Activated T-helper 1 cell treated with anti-CD3 and anti-CD28 coated beads, Interleukin-12 subunit alpha, Interleukin-12 subunit beta, Interleukin-2, Interleukin-4 antibody, amounts not matched to agents 30 ng/mL and 10 ng/mL and 1 ng/mL, durations not matched to agents 14 hours and 24 hours and 36 hours (primary cell): ENCODE results near the gene PPHLN1. TPM values are rescaled to one million over a fixed set of nuclear protein-coding genes. Genes with fewer than 3 reads are reported as not detected.

Source experiments
- DNase-seq: peaks from one replicate; pipeline ENCODE4 v3.0.0; 2021; ENCODE audit warnings: low spot score
- H3K27ac Mint-ChIP-seq: one replicate; pipeline ENCODE4 v1.8.0; 2021; ENCODE audit warnings: mild to moderate bottlenecking, mixed read lengths
- H3K27me3 Mint-ChIP-seq: one replicate; pipeline ENCODE4 v1.8.0; 2022; ENCODE audit warnings: mild to moderate bottlenecking, moderate library complexity, mixed read lengths; ENCODE audit not compliant: insufficient read depth
- H3K36me3 Mint-ChIP-seq: one replicate; pipeline ENCODE4 v1.8.0; 2021; ENCODE audit warnings: low read depth, mixed read lengths
- H3K4me1 Mint-ChIP-seq: one replicate; pipeline ENCODE4 v1.8.0; 2021; ENCODE audit warnings: low read depth, mixed read lengths
- H3K4me3 Mint-ChIP-seq: one replicate; pipeline ENCODE4 v1.8.0; 2021; ENCODE audit warnings: mild to moderate bottlenecking, moderate library complexity, mixed read lengths
- H3K9me3 Mint-ChIP-seq: one replicate; pipeline ENCODE4 v1.8.0; 2021; ENCODE audit warnings: mixed read lengths
- intact Hi-C: fragments of 100-400 bp; cut with micrococcal nuclease; formaldehyde crosslinking; loops from one replicate; pipeline ENCODE4 v1.15.1; 2024
- total RNA-seq: library from RNA; stranded (reverse); gene quantifications from 2 replicates; pipeline ENCODE4 v1.2.3, GENCODE V29; 2022

The PPHLN1 gene
- total RNA-seq, 1 donor from 2014 or later, result 90.1 TPM

DNA sequence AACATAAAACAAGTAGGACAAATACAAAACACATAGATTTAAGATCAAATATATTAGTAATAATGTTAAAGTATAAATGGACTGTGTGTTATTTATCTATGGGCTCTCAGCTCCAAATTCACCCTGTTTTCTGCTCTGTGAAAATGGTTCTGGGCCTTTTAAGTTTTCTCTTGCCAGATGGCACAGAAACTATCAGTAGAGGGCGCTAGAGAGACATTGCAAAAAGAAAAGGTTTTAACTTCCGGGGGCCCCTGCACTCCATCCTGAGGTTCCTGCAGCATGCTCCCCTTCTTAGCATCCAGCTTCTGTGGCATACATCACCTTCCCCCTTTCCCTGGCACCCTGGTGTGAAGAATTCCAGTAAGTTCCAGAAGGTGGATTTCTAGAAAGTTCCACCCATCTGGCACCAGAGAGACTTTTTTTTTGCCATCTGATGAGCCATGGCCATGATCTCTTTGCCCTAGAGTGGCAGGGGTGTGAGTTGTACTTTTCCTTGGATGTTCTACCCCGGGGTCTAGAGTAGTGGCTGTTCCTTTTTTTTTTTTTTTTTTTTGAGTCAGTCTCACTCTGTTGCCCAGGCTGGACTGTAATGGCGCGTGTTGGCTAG, 29.4 kb upstream of the PPHLN1 start:
- Mint-ChIP-seq H3K4me1 (peaks cover 13% of the 10 kb centered on the region), H3K4me3 (no peak overlapping the region), H3K27me3 (no peaks in the 10 kb centered on the region), H3K27ac (no peak overlapping the region), H3K9me3 (no peaks in the 10 kb centered on the region), H3K36me3 (no peaks in the 10 kb centered on the region)
- DNase-seq, result no peak
- intact Hi-C loops, result no loop called here

DNA sequence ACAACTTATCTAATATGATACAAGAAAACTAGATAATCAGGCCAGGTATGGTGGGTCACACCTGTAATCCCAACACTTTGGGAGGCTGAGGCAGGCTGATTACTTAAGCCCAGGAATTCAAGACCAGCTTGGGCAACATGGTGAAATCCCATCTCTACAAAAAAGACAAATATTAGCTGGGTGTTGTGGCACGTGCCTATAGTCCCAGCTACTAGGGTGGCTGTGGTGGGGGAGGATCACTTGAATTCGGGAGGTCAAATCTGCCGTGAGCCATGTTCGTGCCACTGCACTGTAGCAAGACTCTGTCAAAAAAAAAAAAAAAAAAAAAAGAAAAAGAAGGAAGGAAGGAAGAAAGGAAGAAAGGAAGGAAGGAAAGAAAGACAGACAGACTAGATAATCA, 27.1 kb upstream of the PPHLN1 start:
- Mint-ChIP-seq H3K4me1 (peaks cover 13% of the 10 kb centered on the region), H3K4me3 (no peak overlapping the region), H3K36me3 (no peaks in the 10 kb centered on the region), H3K27ac (no peak overlapping the region), H3K9me3 (no peaks in the 10 kb centered on the region), H3K27me3 (no peaks in the 10 kb centered on the region)
- intact Hi-C loops, result loop anchor here (1.0 kb wide), 1 partner anchor 27 kb away; the partner anchor contains the start of genes PPHLN1 and ZCRB1
- DNase-seq, result no peak

DNA sequence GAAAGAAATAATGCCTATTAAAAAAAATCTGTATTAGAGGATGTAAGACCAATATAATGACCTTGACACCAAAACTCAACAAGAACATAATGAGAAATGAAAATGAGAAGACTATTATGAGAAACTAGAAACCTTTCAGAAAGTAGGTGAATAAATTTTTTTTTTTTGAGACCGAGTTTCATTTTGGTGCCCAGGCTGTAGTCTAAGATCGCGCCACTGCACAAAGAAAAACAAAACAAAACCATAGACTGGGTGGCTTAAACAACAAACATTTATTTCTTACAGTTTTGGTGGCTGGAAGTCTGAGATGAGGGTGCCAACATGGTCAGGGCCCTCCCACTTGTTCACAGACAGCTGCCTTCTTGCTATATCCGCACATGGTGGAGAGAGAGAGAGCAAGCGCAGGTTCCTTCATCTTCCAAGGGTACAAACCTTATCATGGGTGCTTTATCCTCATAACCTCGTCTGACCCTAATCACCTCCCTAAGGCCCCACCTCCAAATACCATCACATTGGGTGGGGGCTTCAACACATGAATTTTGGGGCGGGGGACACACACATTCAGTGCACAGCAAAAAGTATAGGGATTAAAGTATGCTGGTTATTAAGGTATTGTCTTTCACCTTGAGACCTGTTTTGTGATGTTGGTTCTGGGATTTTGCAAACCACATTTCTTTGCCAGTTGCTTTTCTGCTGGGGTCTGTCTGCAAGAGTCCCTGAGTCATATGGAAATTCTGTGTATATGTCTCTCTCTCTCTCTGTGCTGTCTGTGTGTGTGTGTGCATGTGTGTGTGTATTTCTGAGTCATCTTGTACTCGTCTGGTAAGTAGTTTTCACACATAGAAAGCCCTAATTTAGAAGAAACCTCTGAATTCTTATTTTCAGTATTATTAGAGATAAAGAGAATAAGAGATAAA, 26.3 kb upstream of the PPHLN1 start:
- Mint-ChIP-seq H3K4me1 (peaks cover 13% of the 10 kb centered on the region), H3K36me3 (no peaks in the 10 kb centered on the region), H3K27me3 (no peaks in the 10 kb centered on the region), H3K9me3 (no peaks in the 10 kb centered on the region), H3K27ac (peak overlapping the region; percentile 54), H3K4me3 (no peak overlapping the region)
- DNase-seq, result peak; percentile 31
- intact Hi-C loops, result loop anchor here (1.0 to 2.0 kb wide), 3 partner anchors 27 to 73 kb away; partner anchors contain the start of genes PPHLN1, YAF2 and ZCRB1

DNA sequence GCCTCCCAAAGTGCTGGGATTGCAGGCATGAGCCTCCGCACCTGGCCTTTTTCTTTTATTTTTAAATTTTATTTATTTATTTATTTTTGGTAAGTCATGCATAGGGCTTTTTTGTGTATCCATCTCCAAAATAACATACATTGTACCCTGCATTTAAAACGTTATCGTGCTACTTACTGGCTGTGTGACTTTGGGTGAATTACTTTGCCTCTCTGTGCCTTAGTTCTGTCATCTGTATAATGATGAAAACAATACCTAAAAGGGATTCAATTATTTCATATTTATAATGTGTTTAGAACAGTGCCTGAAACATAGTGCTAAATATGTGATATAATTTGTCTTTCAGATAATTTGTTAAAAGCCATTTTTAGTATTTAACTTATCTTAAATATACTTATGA, 19.7 kb upstream of the PPHLN1 start:
- intact Hi-C loops, result no loop called here

DNA sequence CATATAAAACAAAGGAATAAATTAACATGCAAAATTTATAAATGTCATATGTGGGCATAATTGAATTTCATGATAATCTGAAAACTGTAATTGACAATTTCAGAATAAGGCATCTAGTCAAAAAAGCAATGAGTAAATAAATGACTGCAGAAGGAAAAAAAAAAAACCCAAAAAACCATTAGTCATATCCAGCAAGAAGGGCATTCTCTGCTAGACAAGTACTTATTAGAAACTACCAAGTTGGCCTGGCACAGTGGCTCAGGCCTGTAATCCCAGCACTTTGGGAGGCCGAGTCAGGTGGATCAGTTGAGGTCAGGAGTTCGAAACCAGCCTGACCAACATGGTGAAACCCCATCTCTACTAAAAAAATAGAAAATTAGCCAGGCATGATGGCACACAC, 17.6 kb upstream of the PPHLN1 start:
- H3K9me3 Mint-ChIP-seq, result no peaks in the 10 kb centered on the region
- intact Hi-C loops, result no loop called here
- H3K36me3 Mint-ChIP-seq, result peaks cover 7% of the 10 kb centered on the region
- no peak overlapping the region for H3K27ac Mint-ChIP-seq
- no peak overlapping the region for H3K4me3 Mint-ChIP-seq
- H3K4me1 Mint-ChIP-seq, result no peaks in the 10 kb centered on the region
- H3K27me3 Mint-ChIP-seq, result no peaks in the 10 kb centered on the region
- DNase-seq, result no peak

More for the DNA sequence above, 19.7 kb upstream of the PPHLN1 start:
- Mint-ChIP-seq H3K4me1 (no peaks in the 10 kb centered on the region), H3K9me3 (no peaks in the 10 kb centered on the region), H3K36me3 (peaks cover 2% of the 10 kb centered on the region), H3K27ac (no peak overlapping the region), H3K4me3 (no peak overlapping the region), H3K27me3 (no peaks in the 10 kb centered on the region)
- no peak for DNase-seq

DNA sequence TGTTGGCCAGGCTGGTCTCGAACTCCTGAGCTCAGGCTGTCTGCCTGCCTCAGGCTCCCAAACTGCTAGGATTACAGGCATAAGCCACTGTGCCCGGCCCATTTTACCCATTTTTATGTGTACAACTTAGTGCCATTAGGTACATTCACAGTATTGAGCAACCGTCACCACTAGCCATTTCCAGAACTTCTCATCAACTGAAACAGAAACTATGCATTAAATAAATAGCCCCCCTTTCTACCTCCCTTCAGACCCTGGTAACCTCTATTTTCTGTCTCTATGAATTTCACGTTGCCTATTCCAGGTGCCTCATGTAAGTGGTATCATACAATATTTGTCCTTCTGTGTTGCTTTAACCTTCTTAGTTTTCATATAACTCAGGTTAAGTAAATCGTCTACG, 16.0 kb upstream of the PPHLN1 start:
- peaks cover 11% of the 10 kb centered on the region for H3K36me3 Mint-ChIP-seq
- no peak overlapping the region for H3K4me3 Mint-ChIP-seq
- DNase-seq, result no peak
- intact Hi-C loops, result no loop called here
- no peak overlapping the region for H3K27ac Mint-ChIP-seq
- H3K9me3 Mint-ChIP-seq, result no peaks in the 10 kb centered on the region
- H3K4me1 Mint-ChIP-seq, result no peaks in the 10 kb centered on the region
- H3K27me3 Mint-ChIP-seq, result no peaks in the 10 kb centered on the region

DNA sequence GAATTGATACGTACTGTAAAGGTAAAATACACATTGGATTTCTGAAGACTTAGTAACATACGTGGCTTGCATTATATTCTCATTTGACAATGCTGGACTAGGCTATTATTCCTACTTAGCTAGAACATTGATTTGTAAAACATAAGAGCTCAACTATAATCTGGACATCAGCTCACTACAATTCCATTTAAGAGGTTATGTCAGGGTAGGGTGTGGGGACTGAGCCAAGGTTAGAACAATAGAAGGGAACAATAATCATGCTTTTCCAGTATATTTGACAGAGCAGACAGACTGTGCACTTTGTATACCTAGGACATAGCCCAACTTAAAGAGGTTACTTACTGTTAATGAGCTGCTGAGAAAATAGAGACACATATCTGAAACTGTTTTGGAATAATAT, 10.9 kb upstream of the PPHLN1 start:
- Mint-ChIP-seq H3K9me3 (no peaks in the 10 kb centered on the region), H3K27ac (no peak overlapping the region), H3K4me3 (no peak overlapping the region), H3K36me3 (peaks cover 21% of the 10 kb centered on the region), H3K27me3 (no peaks in the 10 kb centered on the region), H3K4me1 (no peaks in the 10 kb centered on the region)
- DNase-seq, result no peak
- intact Hi-C loops, result no loop called here

DNA sequence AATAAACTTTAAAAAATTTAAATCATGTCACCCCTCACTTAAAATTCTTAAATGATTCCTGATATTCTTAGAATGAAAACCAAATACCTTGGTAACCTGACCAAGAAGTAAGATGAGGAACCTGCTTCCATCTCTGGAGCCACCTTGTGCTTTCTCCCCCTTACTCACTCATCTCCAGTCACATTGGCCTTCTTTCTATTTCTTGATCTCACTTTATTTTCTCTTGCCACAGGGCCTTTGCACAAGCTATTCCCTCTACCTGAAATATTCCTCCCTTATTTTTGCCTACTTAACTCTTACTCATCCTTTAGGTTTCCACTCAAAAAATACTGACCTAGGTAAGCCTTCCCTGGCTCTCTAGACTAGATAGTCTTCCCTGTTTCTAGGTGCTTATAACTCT, 5.2 kb upstream of the PPHLN1 start:
- Mint-ChIP-seq H3K27ac (no peak overlapping the region), H3K36me3 (peaks cover 29% of the 10 kb centered on the region), H3K4me3 (no peak overlapping the region), H3K9me3 (no peaks in the 10 kb centered on the region), H3K27me3 (no peaks in the 10 kb centered on the region), H3K4me1 (peaks cover 13% of the 10 kb centered on the region)
- intact Hi-C loops, result no loop called here
- DNase-seq, result no peak

DNA sequence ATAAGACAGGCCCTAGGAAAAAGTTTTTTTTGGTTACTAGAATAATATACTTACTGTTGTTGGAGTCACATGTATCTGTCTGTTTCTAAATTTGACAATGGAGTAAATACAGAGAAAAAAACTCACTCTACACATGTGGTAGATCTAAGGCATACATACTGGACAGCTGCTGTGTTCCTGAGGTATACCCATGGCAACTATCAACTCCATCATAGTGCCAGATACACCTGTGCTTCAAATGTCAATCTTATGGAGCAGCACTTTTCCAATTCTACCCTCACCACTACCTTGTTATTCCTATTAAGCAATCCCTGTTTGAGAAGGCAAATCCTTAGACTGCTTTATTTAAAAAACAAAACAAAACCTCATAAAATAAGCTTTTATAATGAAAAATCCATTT, 3.4 kb upstream of the PPHLN1 start:
- no peaks in the 10 kb centered on the region for H3K9me3 Mint-ChIP-seq
- H3K4me3 Mint-ChIP-seq, result no peak overlapping the region
- no peak overlapping the region for H3K27ac Mint-ChIP-seq
- H3K36me3 Mint-ChIP-seq, result peaks cover 29% of the 10 kb centered on the region
- H3K27me3 Mint-ChIP-seq, result no peaks in the 10 kb centered on the region
- intact Hi-C loops, result no loop called here
- peaks cover 26% of the 10 kb centered on the region for H3K4me1 Mint-ChIP-seq
- DNase-seq, result no peak

DNA sequence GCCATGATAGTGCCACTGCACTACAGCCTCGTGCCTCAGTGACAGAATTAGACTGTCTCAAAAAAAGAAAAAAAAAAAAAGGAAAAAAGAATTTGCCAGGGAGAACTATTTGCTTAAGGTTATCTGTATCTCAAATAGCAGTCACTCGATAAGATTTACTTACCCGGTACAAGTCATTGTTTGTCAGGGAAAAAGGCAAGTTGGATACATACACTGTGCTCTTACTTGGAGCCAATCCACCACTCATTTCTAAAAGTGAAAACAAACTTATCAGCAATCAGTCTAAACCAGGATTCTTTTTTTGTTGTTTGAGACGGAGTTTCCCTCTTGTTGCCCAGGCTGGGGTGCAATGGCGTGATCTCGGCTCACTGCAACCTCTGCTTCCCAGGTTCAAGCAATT, 2.1 kb upstream of the PPHLN1 start:
- no peaks in the 10 kb centered on the region for H3K27me3 Mint-ChIP-seq
- no peaks in the 10 kb centered on the region for H3K9me3 Mint-ChIP-seq
- H3K4me3 Mint-ChIP-seq, result no peak overlapping the region
- intact Hi-C loops, result no loop called here
- DNase-seq, result no peak
- no peak overlapping the region for H3K27ac Mint-ChIP-seq
- peaks cover 33% of the 10 kb centered on the region for H3K4me1 Mint-ChIP-seq
- H3K36me3 Mint-ChIP-seq, result peaks cover 29% of the 10 kb centered on the region

DNA sequence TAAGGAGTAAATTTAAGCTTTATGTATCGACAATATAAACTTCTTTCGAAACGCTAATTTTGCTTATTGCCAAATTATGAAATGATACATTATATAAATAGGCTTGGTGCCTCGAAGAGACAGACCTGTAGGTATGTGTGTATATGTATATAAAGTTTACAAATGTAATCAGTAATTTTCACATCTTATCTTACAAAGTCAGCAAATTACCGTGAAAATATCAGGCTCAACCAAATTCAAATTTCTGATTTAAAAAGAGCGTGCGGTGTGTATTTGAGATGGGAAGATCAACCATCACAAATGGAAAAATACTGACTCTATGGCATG, 678 bp upstream of the PPHLN1 start:
- Mint-ChIP-seq H3K4me1 (peaks cover 42% of the 10 kb centered on the region), H3K36me3 (peaks cover 24% of the 10 kb centered on the region), H3K27ac (peak overlapping the region; percentile 97), H3K27me3 (no peaks in the 10 kb centered on the region), H3K4me3 (peak overlapping the region; percentile 98), H3K9me3 (no peaks in the 10 kb centered on the region)
- intact Hi-C loops, result loop anchor here (5.0 kb wide), 3 partner anchors 47 to 1482 kb away; partner anchors contain the start of genes IRAK4, PUS7L and TWF1
- DNase-seq, result no peak

DNA sequence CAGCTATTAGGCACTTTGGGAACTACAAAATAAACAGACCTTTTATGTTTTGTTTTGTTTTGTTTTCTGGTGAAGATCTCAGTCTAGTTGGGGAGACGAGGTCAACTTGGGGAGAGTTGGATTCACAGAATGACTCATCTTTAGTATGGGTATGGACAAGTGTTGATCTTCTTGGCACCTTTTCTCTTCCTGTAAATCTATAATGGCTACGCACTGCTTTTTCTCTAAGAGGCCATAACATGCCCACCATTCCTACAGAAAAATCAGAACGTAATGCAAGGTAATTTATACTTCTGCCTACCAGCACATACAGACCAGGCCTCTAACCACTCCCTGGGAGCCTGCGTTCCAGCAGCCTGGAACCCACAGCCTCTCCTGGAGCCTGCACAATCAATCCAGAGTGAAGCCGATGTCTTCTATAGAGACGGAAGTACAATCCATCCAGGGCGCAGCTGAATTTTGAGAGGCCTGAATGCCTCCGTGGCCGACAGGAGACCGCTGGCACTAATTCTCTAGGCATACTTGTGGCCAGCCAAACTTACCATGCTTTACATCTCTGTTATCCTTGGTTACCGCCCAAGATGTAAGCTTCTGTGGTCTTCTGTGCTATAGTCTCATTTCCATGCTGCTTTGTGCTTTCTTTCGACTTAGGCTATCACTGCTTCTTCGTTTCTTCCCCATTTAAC, 717 bp downstream of the PPHLN1 start:
- DNase-seq, result no peak
- H3K27me3 Mint-ChIP-seq, result no peaks in the 10 kb centered on the region
- peak overlapping the region; percentile 97 for H3K27ac Mint-ChIP-seq
- H3K4me3 Mint-ChIP-seq, result peak overlapping the region; percentile 98
- intact Hi-C loops, result loop anchor here (1.0 to 5.0 kb wide), 6 partner anchors 27 to 1481 kb away; partner anchors contain the start of genes GXYLT1, IRAK4, PUS7L and TWF1
- H3K36me3 Mint-ChIP-seq, result peaks cover 18% of the 10 kb centered on the region
- no peaks in the 10 kb centered on the region for H3K9me3 Mint-ChIP-seq
- H3K4me1 Mint-ChIP-seq, result peaks cover 52% of the 10 kb centered on the region

DNA sequence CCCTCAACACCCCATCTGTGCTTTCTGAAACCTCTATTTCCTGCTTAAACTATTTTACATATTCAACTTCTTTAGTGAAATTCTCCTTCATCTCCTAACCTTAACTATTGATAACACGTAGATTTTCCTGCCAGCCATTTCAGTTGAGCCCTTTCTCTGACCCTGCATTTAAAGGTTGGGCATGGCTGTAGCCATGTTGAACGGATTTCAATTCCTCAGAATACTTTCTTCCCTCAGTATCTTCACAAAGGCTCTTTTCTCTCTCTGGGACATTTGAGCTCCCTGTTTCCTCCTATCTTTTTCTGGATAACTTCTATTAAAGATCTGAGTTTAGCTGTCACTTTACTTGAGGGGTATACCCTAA, 1.2 kb downstream of the PPHLN1 start:
- Mint-ChIP-seq H3K4me1 (peaks cover 55% of the 10 kb centered on the region), H3K27me3 (no peaks in the 10 kb centered on the region), H3K27ac (peak overlapping the region; percentile 97), H3K36me3 (peaks cover 18% of the 10 kb centered on the region), H3K9me3 (no peaks in the 10 kb centered on the region), H3K4me3 (peak overlapping the region; percentile 98)
- intact Hi-C loops, result loop anchor here (5.0 kb wide), 3 partner anchors 45 to 1480 kb away; partner anchors contain the start of genes IRAK4, PUS7L and TWF1
- no peak for DNase-seq
